Nephron (organoid): ENCODE results near the gene ARMC9.

Source experiments
- H3K27ac Mint-ChIP-seq, 3 experiments: 2 replicates each; pipeline ENCODE4 v1.8.0; 2020; ENCODE audit warnings: mixed read lengths in 3 of 3, mild to moderate bottlenecking in 2 of 3, moderate library complexity in 1 of 3
- H3K27me3 Mint-ChIP-seq: 2 replicates; pipeline ENCODE4 v1.8.0; 2021; ENCODE audit warnings: low read depth, mild to moderate bottlenecking, moderate library complexity, mixed read lengths
- H3K36me3 Mint-ChIP-seq: 2 replicates; pipeline ENCODE4 v1.8.0; 2020; ENCODE audit warnings: low read depth, mixed read lengths
- H3K4me1 Mint-ChIP-seq: 2 replicates; pipeline ENCODE4 v1.8.0; 2020; ENCODE audit warnings: mixed read lengths
- H3K4me3 Mint-ChIP-seq, 3 experiments: 2 replicates each; pipeline ENCODE4 v1.8.0; 2020; ENCODE audit warnings: mild to moderate bottlenecking in 3 of 3, mixed read lengths in 3 of 3, moderate library complexity in 2 of 3
- H3K9me3 Mint-ChIP-seq: 2 replicates; pipeline ENCODE4 v1.8.0; 2020; ENCODE audit warnings: mixed read lengths
- CTCF ChIP-seq, 3 experiments: fragments of 200-600 bp; sonication (generic); IDR thresholded peaks; one replicate each; pipeline ENCODE4 v1.5.0; 2021; ENCODE audit warnings: antibody characterized with exemption in 3 of 3; ENCODE audit not compliant: unreplicated experiment in 3 of 3

ARMC9 gene

GRCh38 chr2:231207734-231208133 lies 9.3 kb downstream of the ARMC9 start:
- H3K4me1 Mint-ChIP-seq: peaks cover 8% of the 10 kb centered on the region
- H3K4me3 Mint-ChIP-seq: no peak overlapping the region
- H3K27ac Mint-ChIP-seq: no peak overlapping the region
- TF ChIP-seq CTCF (IDR thresholded peaks at IDR 0.05; ENCODE audit: unreplicated experiment in 3 of 3): no peak
- H3K36me3 Mint-ChIP-seq: peaks cover 40% of the 10 kb centered on the region
- H3K9me3 Mint-ChIP-seq: no peaks in the 10 kb centered on the region
- no peaks in the 10 kb centered on the region for H3K27me3 Mint-ChIP-seq

GRCh38 chr2:231210782-231211181 lies 12.4 kb downstream of the ARMC9 start:
- Mint-ChIP-seq H3K27me3 (no peaks in the 10 kb centered on the region), H3K4me1 (peaks cover 8% of the 10 kb centered on the region), H3K4me3 (no peak overlapping the region), H3K9me3 (no peaks in the 10 kb centered on the region), H3K27ac (no peak overlapping the region), H3K36me3 (peaks cover 41% of the 10 kb centered on the region)
- TF ChIP-seq CTCF (IDR thresholded peaks at IDR 0.05; ENCODE audit: unreplicated experiment in 3 of 3): no peak

GRCh38 chr2:231211486-231211885 lies 13.1 kb downstream of the ARMC9 start:
- H3K4me3 Mint-ChIP-seq: no peak overlapping the region
- H3K36me3 Mint-ChIP-seq: peaks cover 48% of the 10 kb centered on the region
- peak overlapping the region in 1 of 3 experiments; percentile 68 for H3K27ac Mint-ChIP-seq
- H3K4me1 Mint-ChIP-seq: peaks cover 8% of the 10 kb centered on the region
- no peaks in the 10 kb centered on the region for H3K9me3 Mint-ChIP-seq
- no peak for TF ChIP-seq CTCF (IDR thresholded peaks at IDR 0.05; ENCODE audit: unreplicated experiment in 3 of 3)
- H3K27me3 Mint-ChIP-seq: no peaks in the 10 kb centered on the region

- Mint-ChIP-seq H3K27ac (peak overlapping the region in 1 of 3 experiments; percentile 68), H3K9me3 (no peaks in the 10 kb centered on the region), H3K4me3 (no peak overlapping the region), H3K27me3 (no peaks in the 10 kb centered on the region), H3K4me1 (peaks cover 8% of the 10 kb centered on the region), H3K36me3 (peaks cover 51% of the 10 kb centered on the region)
- no peak for TF ChIP-seq CTCF (IDR thresholded peaks at IDR 0.05; ENCODE audit: unreplicated experiment in 3 of 3)
Measured at GRCh38 chr2:231212329-231212845, 14.0 kb downstream of the ARMC9 start.

DNA sequence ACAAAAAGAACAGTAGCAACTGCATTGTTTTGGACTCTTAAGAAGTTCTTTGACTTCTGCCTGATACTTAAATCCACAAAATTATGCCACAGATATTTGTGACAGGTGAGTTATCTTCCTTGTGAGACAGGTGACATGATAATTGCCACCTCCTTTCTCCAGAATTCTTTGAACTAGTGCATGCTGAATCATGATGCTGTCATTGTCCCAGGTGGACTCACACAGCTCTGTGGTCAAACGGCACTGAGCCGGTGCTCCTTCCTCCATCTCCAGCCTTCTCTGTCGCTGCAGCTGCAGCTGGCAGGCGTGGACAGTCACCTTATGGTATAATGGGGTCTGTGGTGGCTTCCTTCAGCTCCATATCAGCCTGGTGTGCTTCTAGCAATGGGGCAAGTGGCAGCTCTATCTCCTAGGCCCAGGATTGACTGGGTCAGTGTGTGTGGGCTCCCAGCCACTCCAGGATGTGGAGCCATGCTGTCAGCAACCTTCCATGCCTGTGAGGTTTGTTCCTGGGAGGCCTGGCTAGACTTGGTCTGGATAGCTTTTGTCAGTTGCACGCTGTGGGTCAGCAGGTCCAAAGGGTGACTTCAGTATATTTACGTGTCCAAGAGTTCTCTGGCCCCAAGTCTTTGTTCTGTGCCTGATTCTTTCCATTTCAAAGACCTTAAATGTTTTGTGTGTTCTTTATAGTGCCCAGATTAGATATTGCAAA lies 15.7 kb downstream of the ARMC9 start:
- H3K9me3 Mint-ChIP-seq: no peaks in the 10 kb centered on the region
- no peak overlapping the region for H3K27ac Mint-ChIP-seq
- H3K36me3 Mint-ChIP-seq: peaks cover 60% of the 10 kb centered on the region
- H3K4me3 Mint-ChIP-seq: no peak overlapping the region
- no peaks in the 10 kb centered on the region for H3K27me3 Mint-ChIP-seq
- peaks cover 8% of the 10 kb centered on the region for H3K4me1 Mint-ChIP-seq
- TF ChIP-seq CTCF (IDR thresholded peaks at IDR 0.05; ENCODE audit: unreplicated experiment in 3 of 3): no peak

DNA sequence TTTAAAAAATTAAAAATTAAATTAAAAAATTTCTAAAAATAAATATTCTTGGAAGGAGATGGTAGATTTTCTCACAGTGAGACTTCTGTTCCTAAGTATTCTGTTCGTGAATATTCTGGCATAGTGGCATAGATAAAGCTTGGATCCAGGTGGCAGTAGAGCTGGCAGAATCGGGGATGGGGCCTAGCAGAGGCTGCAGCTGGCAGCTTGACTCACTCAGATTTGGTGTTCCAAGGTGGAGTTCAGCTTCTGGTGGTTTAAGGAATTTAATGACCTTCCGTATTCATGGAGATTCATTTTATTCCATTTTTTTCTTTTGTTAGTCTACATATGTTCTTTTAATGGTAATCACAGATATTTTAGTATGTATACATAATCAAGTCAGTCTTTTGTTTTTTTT lies 19.9 kb downstream of the ARMC9 start:
- no peak overlapping the region for H3K27ac Mint-ChIP-seq
- H3K4me1 Mint-ChIP-seq: no peaks in the 10 kb centered on the region
- TF ChIP-seq CTCF (IDR thresholded peaks at IDR 0.05; ENCODE audit: unreplicated experiment in 3 of 3): no peak
- H3K36me3 Mint-ChIP-seq: peaks cover 74% of the 10 kb centered on the region
- no peaks in the 10 kb centered on the region for H3K27me3 Mint-ChIP-seq
- H3K9me3 Mint-ChIP-seq: no peaks in the 10 kb centered on the region
- H3K4me3 Mint-ChIP-seq: no peak overlapping the region
